ENCODE measurements around the gene OR10V1.
A peak's percentile ranks its signal among the peaks of the same experiment; 100 is the strongest.

Gene OR10V1

DNA sequence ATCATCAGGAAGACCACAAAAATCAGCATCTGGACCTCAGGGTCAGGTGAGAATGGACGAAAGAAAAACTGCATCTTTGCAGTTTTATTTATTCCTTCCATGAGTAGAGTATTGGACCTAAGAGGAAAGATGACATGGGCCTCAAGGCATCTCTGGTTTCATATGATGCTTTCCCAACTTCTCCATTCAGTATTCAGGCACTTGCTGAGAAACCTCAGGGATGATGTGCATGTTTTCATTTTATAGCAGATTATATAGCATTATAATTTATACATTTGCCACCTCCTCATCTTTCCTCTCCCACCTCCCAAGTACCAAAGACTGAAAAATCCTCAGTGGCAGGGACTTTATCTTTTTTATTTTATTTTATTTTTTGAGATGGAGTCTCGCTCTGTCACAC lies at the start of gene OR10V1:
OR10V1 (minus strand) TSS at position 101 of the 400 bp plus-strand sequence; CDS start at position 101, 0 bp downstream.
- no peak for DNase-seq

- DNase-seq: no peak
Observed at GRCh38 chr11:59761993-59762392, 48.3 kb upstream of the OR10V1 start.

DNA sequence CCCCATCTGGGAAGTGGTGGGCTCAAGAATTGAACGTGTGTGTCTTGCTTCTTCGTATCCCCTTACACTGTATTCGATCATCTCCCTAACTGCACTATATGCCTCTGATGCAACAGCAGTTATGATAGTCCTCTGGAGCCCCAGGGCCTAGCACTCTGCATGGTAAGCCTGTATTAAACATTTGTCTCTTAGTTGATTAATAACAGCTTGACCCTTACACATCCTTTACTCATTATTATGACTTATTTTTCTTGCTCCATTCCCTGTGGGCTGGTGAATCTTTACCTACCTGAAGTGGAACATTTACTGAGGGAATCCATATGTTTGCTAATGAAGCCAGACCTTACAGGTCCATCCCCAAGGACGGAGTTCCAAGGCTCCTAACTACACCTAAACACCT lies 47.1 kb upstream of the OR10V1 start:
- no peak for DNase-seq

GRCh38 chr11:59759900-59760299 lies 46.3 kb upstream of the OR10V1 start:
- DNase-seq: no peak

- DNase-seq: no peak
Observed at GRCh38 chr11:59758401-59759037, 44.9 kb upstream of the OR10V1 start.

GRCh38 chr11:59756845-59757244 lies 43.2 kb upstream of the OR10V1 start:
- DNase-seq: no peak

DNA sequence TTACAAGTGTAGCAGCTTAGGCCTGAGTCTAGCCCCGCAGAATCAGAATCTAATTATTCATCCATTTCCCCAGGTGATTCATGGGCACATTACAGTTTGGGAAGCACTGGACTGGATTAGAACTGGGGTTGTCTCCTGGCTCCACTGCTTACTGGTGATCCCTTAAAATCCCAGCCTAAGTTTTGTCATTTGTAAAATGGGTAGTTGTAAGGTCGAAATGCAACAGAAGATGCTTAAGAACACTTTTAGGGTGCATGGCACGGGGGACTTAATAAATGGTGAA lies 42.9 kb upstream of the OR10V1 start:
- DNase-seq: no peak

DNA sequence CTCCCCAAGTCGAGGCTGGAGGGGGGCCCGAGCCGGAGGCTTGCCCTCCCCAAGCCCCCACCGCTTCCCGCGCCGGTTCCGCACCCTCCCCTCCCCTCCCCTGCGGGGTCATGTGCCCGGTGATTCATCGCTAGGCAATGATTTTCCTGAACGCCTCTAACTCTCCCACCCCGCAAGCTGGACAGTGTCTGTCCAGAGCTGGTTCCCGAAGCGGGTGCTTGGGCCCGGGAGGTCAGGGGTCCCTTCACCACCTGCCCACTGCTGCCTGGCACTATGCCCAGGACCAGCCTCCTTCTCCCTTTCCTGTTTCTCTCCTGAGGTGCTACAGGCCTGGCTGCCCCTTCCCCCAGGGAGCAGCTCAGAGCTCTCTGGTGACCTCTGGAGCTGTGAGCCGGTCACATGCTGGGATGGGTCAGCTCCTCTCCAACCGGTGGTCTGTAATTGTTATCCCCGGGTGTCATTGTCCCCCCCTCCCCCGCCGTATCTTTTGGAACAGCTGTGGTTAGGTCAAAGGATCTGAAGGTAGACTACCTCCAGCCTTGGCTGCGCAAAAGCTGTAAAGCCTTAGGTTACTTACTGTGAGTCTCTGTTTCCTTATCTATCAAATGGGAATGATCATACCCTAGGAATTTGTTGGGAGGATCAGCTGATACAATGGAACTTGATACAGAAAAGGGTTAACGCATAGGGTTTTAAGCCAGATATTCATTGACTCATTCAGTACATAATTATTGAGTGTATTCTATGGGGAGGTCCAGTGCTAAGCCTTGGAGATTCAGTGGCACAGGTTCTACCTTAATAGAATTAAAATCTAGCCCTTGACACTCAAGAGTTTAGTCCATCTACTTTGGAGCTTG lies 42.3 kb upstream of the OR10V1 start:
- peak; percentile 47 to 50 for DNase-seq

- DNase-seq: peak; percentile 63 to 65
Observed at GRCh38 chr11:59754859-59755700, 41.4 kb upstream of the OR10V1 start, which contains the start of gene STX3. Gene STX3 (plus strand): TSS chr11:59755376. CDS start chr11:59755606, 230 bp downstream.

DNA sequence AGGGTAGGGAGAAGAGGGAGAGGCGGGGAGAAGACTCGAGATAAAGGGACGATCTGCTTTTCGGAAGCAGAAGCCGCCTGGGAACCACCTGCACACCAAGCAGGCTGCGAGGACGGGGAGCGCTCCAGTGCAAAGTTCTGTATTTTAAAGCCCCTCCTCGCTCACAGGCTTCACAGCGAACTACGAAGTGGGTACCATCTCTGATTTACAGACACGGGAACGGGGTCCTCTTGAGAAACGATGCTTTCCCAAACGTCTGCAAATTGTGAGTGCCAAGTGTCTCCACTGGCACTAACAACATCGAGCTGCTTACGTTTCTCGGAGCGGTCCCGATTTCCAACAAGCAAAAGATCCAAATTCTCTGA lies 40.8 kb upstream of the OR10V1 start:
- DNase-seq: peak; percentile 7 to 9

GRCh38 chr11:59753650-59754493 lies 40.2 kb upstream of the OR10V1 start:
- DNase-seq: peak; percentile 79 to 84

DNA sequence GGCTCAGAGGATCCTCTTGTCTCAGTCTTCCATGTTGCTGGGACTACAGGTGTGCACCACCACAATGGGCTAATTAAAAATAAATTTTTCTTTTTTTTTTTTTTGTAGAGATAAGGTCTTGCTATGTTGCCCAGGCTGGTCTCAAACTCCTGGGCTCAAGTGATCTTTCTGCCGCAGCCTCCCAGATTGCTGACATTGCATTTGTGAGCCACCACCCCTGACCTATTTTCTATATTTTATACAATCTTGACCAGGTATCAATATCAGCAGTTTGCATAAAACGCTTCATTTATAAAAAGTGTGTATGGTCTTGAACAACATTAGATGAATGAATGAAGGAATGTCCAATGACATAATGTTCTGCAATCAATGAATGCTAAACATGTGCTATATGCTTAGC lies 32.5 kb upstream of the OR10V1 start:
- no peak for DNase-seq

GRCh38 chr11:59730896-59731565 lies 17.4 kb upstream of the OR10V1 start:
- no peak for DNase-seq

- no peak for DNase-seq
Observed at GRCh38 chr11:59729834-59730233, 16.2 kb upstream of the OR10V1 start.

- no peak for DNase-seq
Observed at GRCh38 chr11:59728913-59729312, 15.3 kb upstream of the OR10V1 start.

- DNase-seq: no peak
Observed at GRCh38 chr11:59728154-59728553, 14.5 kb upstream of the OR10V1 start.

DNA sequence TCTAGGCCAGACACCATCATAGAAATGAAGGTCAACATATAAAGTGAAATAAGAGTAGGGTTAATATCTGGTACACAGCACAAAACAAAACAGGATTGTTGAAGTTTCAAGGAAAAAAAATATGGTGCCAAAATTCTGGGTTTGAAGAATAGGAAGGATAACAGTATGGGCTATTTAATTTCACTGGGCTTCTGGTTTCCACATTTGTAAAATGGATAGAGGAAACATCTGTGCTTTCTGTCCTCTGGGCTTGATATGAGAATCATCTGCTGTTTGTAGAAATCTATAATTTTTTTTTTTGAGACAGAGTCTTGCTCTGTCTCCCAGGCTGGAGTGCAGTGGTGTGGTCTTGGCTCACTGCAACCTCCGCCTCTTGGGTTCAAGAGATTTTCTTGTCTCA lies 13.8 kb upstream of the OR10V1 start:
- DNase-seq: no peak

DNA sequence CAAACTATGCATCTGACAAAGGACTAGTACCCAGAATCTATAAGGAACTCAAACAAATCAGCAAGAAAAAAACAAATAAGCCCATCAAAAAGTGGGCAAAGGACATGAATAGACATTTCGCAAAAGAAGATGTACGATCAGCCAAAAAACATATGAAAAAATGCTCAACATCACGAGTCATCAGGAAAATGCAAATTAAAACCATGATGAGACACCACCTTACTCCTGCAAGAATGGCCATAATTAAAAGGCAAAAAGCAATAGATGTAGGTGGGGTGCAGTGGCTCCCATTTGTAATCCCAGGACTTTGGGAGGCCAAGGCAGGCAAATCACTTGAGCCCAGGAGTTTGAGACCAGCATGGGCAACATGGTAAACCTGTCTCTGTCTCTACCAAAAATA lies 10.4 kb upstream of the OR10V1 start:
- DNase-seq: no peak

DNA sequence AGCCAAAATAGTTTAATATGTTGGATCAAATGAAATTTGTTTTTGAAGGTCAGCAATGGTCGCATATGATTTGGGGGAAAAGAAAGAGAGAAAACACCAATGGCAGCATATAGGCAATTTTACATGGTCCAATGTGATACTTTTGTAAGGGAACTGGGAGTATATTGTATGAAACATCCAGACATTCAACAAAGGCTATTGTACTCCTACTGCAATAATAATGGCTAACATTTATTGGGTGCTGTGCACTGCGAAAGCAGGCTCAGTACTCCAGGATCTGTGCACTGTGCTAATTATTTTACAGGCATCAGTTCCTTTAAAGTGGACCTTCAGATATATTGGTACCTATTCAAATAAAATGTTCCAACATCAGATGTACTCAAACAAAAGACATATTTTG lies 5.9 kb upstream of the OR10V1 start:
- no peak for DNase-seq

- no peak for DNase-seq
Observed at GRCh38 chr11:59716051-59716450, 2.4 kb upstream of the OR10V1 start.

GRCh38 chr11:59710136-59710847 lies 3.4 kb downstream of the OR10V1 start:
- no peak for DNase-seq

Data from activated CD4-positive, alpha-beta T cell treated with anti-CD3 and anti-CD28 coated beads for 4 hours (primary cell).